HepG2 (cell line): ENCODE data around the gene PPP1R16B. TPM values are rescaled to one million over a fixed set of nuclear protein-coding genes. Genes with fewer than 3 reads are reported as not detected.

Experiments used
- ATAC-seq: fragments of 200-7000 bp; cut with Tn5 transposase; 3 replicates; pipeline ENCODE4 v1.9.1; 2020; ENCODE audit warnings: mild to moderate bottlenecking, moderate library complexity
- BruUV-seq: library from RNA; stranded (reverse); fragments of 400-500 nt; replicated peaks from 2 replicates; lab custom pipeline; 2021; lab: Mats Ljungman, UMichigan
- CTCF ChIA-PET: fragments of 300-600 bp; formaldehyde crosslinking; extraction: SDS; loops from one replicate; lab custom pipeline; 2021; ENCODE audit warnings: low total read pairs, inconsistent platforms, low intra/inter-chr PET ratio; lab: Yijun Ruan, JAX
- POLR2A ChIA-PET: fragments of 350-600 bp; sonication (Branson Sonifier 250); formaldehyde crosslinking; loops from one replicate; lab custom pipeline; 2020; ENCODE audit warnings: antibody characterized with exemption, inconsistent platforms; lab: Yijun Ruan, JAX
- DNase-seq: peaks from one replicate; pipeline ENCODE4 v3.0.0-alpha.2; 2015; ENCODE audit warnings: low spot score
- FAIRE-seq: peaks from 3 replicates; lab custom pipeline; 2011; peaks lifted over from hg19 to GRCh38; lab: Jason Lieb, UNC
- H2AFZ ChIP-seq: one replicate; pipeline ENCODE4 v1.6.1; 2011; ENCODE audit warnings: low read length, inconsistent platforms
- H3K27ac ChIP-seq: fragments of 300-600 bp; 3 replicates; pipeline ENCODE4 v1.8.0; 2011; ENCODE audit warnings: mixed run types, mild to moderate bottlenecking, mixed read lengths, low read length, inconsistent platforms; ENCODE audit not compliant: insufficient read depth; ENCODE audit errors: extremely low read length
- H3K27me3 ChIP-seq, 2 experiments: fragments of 200-600 bp in 1 of 2; 2 replicates in 1 of 2; 3 replicates in 1 of 2; pipeline versions ENCODE4 v1.6.0 to v1.8.0; 2011; ENCODE audit warnings: low read length in 2 of 2, mild to moderate bottlenecking in 2 of 2, moderate library complexity in 2 of 2, inconsistent platforms in 1 of 2; ENCODE audit not compliant: insufficient read depth in 2 of 2, control insufficient read depth in 1 of 2
- H3K36me3 ChIP-seq, 2 experiments: fragments of 200-600 bp in 1 of 2; replicated peaks in 1 of 2; 2 replicates in 1 of 2; 3 replicates in 1 of 2; pipeline versions ENCODE4 v1.5.1 to v1.8.0; 2011; ENCODE audit warnings: low read length in 2 of 2, inconsistent platforms in 1 of 2; ENCODE audit not compliant: insufficient read depth in 2 of 2, control insufficient read depth in 1 of 2
- H3K4me1 ChIP-seq: 2 replicates; pipeline ENCODE4 v1.5.1; 2012; ENCODE audit warnings: low read length, inconsistent platforms; ENCODE audit not compliant: insufficient read depth
- H3K4me2 ChIP-seq: 2 replicates; pipeline ENCODE4 v1.6.0; 2011; ENCODE audit warnings: low read depth, low read length, inconsistent platforms
- H3K4me3 ChIP-seq, 3 experiments: fragments of 200-600 bp in 1 of 3; sonication (generic), shearing (Covaris generic) in 1 of 3; replicated peaks in 1 of 3; 2 replicates each; pipeline ENCODE4 v1.5.1; 2011 to 2016; ENCODE audit warnings: low read length in 3 of 3, inconsistent platforms in 2 of 3, low read depth in 2 of 3, mild to moderate bottlenecking in 2 of 3, control low read depth in 1 of 3, mixed read lengths in 1 of 3; ENCODE audit not compliant: insufficient read depth in 1 of 3
- H3K79me2 ChIP-seq: one replicate; pipeline ENCODE4 v1.6.1; 2011; ENCODE audit warnings: low read length, inconsistent platforms; ENCODE audit not compliant: insufficient read depth
- H3K9ac ChIP-seq: 2 replicates; pipeline ENCODE4 v1.6.0; 2011; ENCODE audit warnings: mild to moderate bottlenecking, low read depth, low read length, inconsistent platforms; ENCODE audit not compliant: insufficient read depth
- H3K9me3 ChIP-seq: 2 replicates; pipeline ENCODE4 v1.5.1; 2012; ENCODE audit warnings: mild to moderate bottlenecking, low read length
- H4K20me1 ChIP-seq: 2 replicates; pipeline ENCODE4 v1.6.0; 2011; ENCODE audit warnings: inconsistent platforms, mild to moderate bottlenecking, low read length, moderate library complexity; ENCODE audit not compliant: insufficient read depth
- CHD2 ChIP-seq: IDR thresholded peaks from 2 replicates; pipeline ENCODE4 v1.6.1; 2011; ENCODE audit warnings: low read depth, low read length, improper control_type of control experiment
- ELF1 ChIP-seq: sonication (generic); formaldehyde crosslinking; IDR thresholded peaks from 2 replicates; pipeline ENCODE4 v1.4.0; 2020; ENCODE audit warnings: missing genetic modification reagents
- HNF4G ChIP-seq, 2 experiments: sonication (generic) in 1 of 2; formaldehyde crosslinking in 1 of 2; IDR thresholded peaks; 2 replicates each; pipeline versions ENCODE4 v1.4.0 to v1.6.1; 2011 to 2020; ENCODE audit warnings: borderline replicate concordance in 2 of 2, low read depth in 2 of 2, mild to moderate bottlenecking in 2 of 2, low read length in 1 of 2, missing genetic modification reagents in 1 of 2, moderate library complexity in 1 of 2
- MEIS2 ChIP-seq: sonication (generic); formaldehyde crosslinking; IDR thresholded peaks from 2 replicates; pipeline ENCODE4 v1.9.0; 2021; ENCODE audit warnings: mild to moderate bottlenecking, missing genetic modification reagents
- NR3C1 ChIP-seq: sonication (generic); formaldehyde crosslinking; IDR thresholded peaks from 2 replicates; pipeline ENCODE4 v1.4.0; 2020; ENCODE audit warnings: missing genetic modification reagents
- PITX1 ChIP-seq: sonication (generic); formaldehyde crosslinking; IDR thresholded peaks from 2 replicates; pipeline ENCODE4 v1.5.1; 2020; ENCODE audit warnings: mild to moderate bottlenecking, missing genetic modification reagents
- ZBTB46 ChIP-seq: sonication (generic); formaldehyde crosslinking; IDR thresholded peaks from 2 replicates; pipeline ENCODE4 v1.4.0; 2020; ENCODE audit warnings: mild to moderate bottlenecking, missing genetic modification reagents, borderline replicate concordance
- ZNF224 ChIP-seq: sonication (generic); formaldehyde crosslinking; IDR thresholded peaks from 2 replicates; pipeline ENCODE4 v1.5.0; 2020; ENCODE audit warnings: mild to moderate bottlenecking, missing genetic modification reagents
- ZNF317 ChIP-seq: sonication (generic); formaldehyde crosslinking; IDR thresholded peaks from 2 replicates; pipeline ENCODE4 v1.5.0; 2020; ENCODE audit warnings: mild to moderate bottlenecking, missing genetic modification reagents
- ZNF432 ChIP-seq: sonication (generic); formaldehyde crosslinking; IDR thresholded peaks from 2 replicates; pipeline ENCODE4 v1.5.0; 2020; ENCODE audit warnings: missing genetic modification reagents, mild to moderate bottlenecking, borderline replicate concordance
- WGBS: methylation state at CpG from one replicate; pipeline ENCODE4 v1.1.6; 2017; ENCODE audit warnings: low lambda C conversion rate; 5-methylcytosine and 5-hydroxymethylcytosine counted together
- in situ Hi-C: cut with HindIII; loops from 2 replicates; pipeline ENCODE4 v1.10.0; 2017; ENCODE audit warnings: low pct_unique_long_range_greater_than_20kb; ENCODE audit not compliant: extremely low pct_ligation_motif_present
- intact Hi-C: fragments of 100-400 bp; cut with micrococcal nuclease; formaldehyde crosslinking; loops from one replicate; pipeline ENCODE4 v1.10.0; 2022; ENCODE audit not compliant: unreplicated experiment
- polyA plus RNA-seq, 8 experiments: library from polyadenylated mRNA; depleted of rRNA in 3 of 8; stranded (reverse) in 7 of 8; unstranded in 1 of 8; fragments of >200 nt; fragmentation: Illumina TruSeq in 4 of 8; extraction: Trizol in 4 of 8; gene quantifications; 2 replicates each; pipeline versions ENCODE4 v1.2.1 to v1.2.3, GENCODE V29; 2011 to 2016; ENCODE audit warnings: low read depth in 4 of 8, missing spikeins in 1 of 8, mixed read lengths in 1 of 8; ENCODE audit not compliant: insufficient read depth in 1 of 8
- total RNA-seq, 5 experiments: library from RNA; depleted of rRNA; stranded (reverse); fragments of >200 nt; fragmentation: Illumina TruSeq; extraction: Trizol; gene quantifications; 2 replicates each; pipeline ENCODE4 v1.2.3, GENCODE V29; 2016; ENCODE audit warnings: low read depth in 1 of 5
- TF ChIP-seq, protein P1 (sequence below): sonication (generic); formaldehyde crosslinking; IDR thresholded peaks from 2 replicates; pipeline ENCODE4 v1.4.0; 2020; ENCODE audit warnings: missing genetic modification reagents, low read depth, mild to moderate bottlenecking, borderline replicate concordance
- TF ChIP-seq, protein P2 (sequence below): IDR thresholded peaks from 2 replicates; pipeline ENCODE4 v1.6.1; 2016

Gene PPP1R16B
- total and polyA plus RNA-seq, 2 of the 13 experiments (the other 11 are each of a cell fraction or from before 2014, with no cell fraction given) = 0.02 to 0.11 TPM

GRCh38 chr20:38873050-38873581 lies 67.6 kb downstream of the PPP1R16B start:
- no peak for ATAC-seq
- Histone ChIP-seq H3K4me2 (no peak overlapping the region), H3K36me3 (no peaks in the 10 kb centered on the region), H3K79me2 (no peaks in the 10 kb centered on the region), H3K9ac (no peak overlapping the region), H3K27ac (no peak overlapping the region), H3K4me3 (no peak overlapping the region), H3K27me3 (peaks cover 7 to 45% of the 10 kb centered on the region in 2 experiments; a peak in 4 of 5 replicates), H4K20me1 (no peaks in the 10 kb centered on the region), H3K9me3 (no peaks in the 10 kb centered on the region), H3K4me1 (0 out of 2 replicates have a peak, but pooled peaks cover 7% of the 10 kb centered on the region), H2AFZ (no peak overlapping the region)
- POLR2A ChIA-PET = no interaction called here
- in situ Hi-C loops = no loop called here
- no peak for DNase-seq
- intact Hi-C loops = no loop called here
- 26% methylated on average over 11 of the region's 12 CpGs for WGBS
- no TSS peak for BruUV-seq
- CTCF ChIA-PET = no interaction called here
- FAIRE-seq = no peak
- TF ChIP-seq ZNF432 = no peak
- TF ChIP-seq ZNF224 (CRISPR knock-in tag) = no peak
- TF ChIP-seq NR3C1 = no peak
- TF ChIP-seq PITX1 (CRISPR knock-in tag) = no peak

GRCh38 chr20:38874460-38875174 lies 69.1 kb downstream of the PPP1R16B start:
- no TSS peak for BruUV-seq
- intact Hi-C loops (no loop called here), in situ Hi-C loops (no loop called here)
- POLR2A ChIA-PET = no interaction called here
- no peak for DNase-seq
- FAIRE-seq = no peak
- ATAC-seq = 0 out of 3 replicates have a peak, but pooled peaks have one; percentile 12
- CTCF ChIA-PET = no interaction called here
- TF ChIP-seq HNF4G (IDR thresholded peaks at IDR 0.05; ENCODE audit: borderline replicate concordance, low read depth, low read length) = 0 out of 2 replicates have a peak, but pooled peaks have one; percentile 13
- TF ChIP-seq HNF4G (CRISPR knock-in tag; IDR thresholded peaks at IDR 0.05; ENCODE audit: borderline replicate concordance, low read depth) = no peak
- TF ChIP-seq, protein P1, sequence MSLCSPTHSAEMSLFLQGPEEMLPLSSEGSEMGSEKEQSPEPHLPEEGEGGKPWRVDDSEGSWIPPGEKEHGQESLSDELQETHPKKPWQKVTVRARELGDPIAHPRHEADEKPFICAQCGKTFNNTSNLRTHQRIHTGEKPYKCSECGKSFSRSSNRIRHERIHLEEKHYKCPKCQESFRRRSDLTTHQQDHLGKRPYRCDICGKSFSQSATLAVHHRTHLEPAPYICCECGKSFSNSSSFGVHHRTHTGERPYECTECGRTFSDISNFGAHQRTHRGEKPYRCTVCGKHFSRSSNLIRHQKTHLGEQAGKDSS (CRISPR knock-in tag) = 0 out of 2 replicates have a peak, but pooled peaks have one; percentile 53
- TF ChIP-seq ZNF317 (CRISPR knock-in tag) = no peak
- no peak for TF ChIP-seq MEIS2 (CRISPR knock-in tag)
- no peak for TF ChIP-seq ZBTB46
- TF ChIP-seq ELF1 (CRISPR knock-in tag) = no peak
- TF ChIP-seq, protein P2, sequence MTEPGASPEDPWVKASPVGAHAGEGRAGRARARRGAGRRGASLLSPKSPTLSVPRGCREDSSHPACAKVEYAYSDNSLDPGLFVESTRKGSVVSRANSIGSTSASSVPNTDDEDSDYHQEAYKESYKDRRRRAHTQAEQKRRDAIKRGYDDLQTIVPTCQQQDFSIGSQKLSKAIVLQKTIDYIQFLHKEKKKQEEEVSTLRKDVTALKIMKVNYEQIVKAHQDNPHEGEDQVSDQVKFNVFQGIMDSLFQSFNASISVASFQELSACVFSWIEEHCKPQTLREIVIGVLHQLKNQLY (CRISPR knock-in tag) = no peak
- no peak for TF ChIP-seq CHD2
- Histone ChIP-seq H2AFZ (no peak overlapping the region), H3K27ac (no peak overlapping the region), H3K9ac (no peak overlapping the region), H3K4me3 (no peak overlapping the region), H3K36me3 (no peaks in the 10 kb centered on the region), H3K9me3 (no peaks in the 10 kb centered on the region), H3K27me3 (peaks cover 9 to 57% of the 10 kb centered on the region in 2 experiments; a peak in 4 of 5 replicates), H3K79me2 (no peaks in the 10 kb centered on the region), H3K4me1 (0 out of 2 replicates have a peak, but pooled peaks cover 7% of the 10 kb centered on the region), H3K4me2 (no peak overlapping the region), H4K20me1 (no peaks in the 10 kb centered on the region)
- 5% methylated on average over 4 of the region's 4 CpGs for WGBS
